SK-N-MC (cell line): ENCODE results near the gene GRIK3.
"Not testable (repeated sequence)": the region's sequence is repeated elsewhere in the genome, so short reads cannot be mapped to it uniquely, and the experiment has no call there.

Source experiments
- DNase-seq: peaks from one replicate; pipeline ENCODE4 v3.0.0-alpha.2; 2011; ENCODE audit warnings: low read depth, low spot score
- H3K27ac ChIP-seq: fragments of 200-600 bp; sonication (generic); 2 replicates; pipeline ENCODE4 v1.5.1; 2016; ENCODE audit warnings: mixed run types
- H3K36me3 ChIP-seq: fragments of 200-600 bp; sonication (generic); 2 replicates; pipeline ENCODE4 v1.6.1; 2017; ENCODE audit warnings: antibody characterized with exemption, low read length, mixed read lengths; ENCODE audit not compliant: insufficient read depth
- H3K4me3 ChIP-seq: fragments of 200-600 bp; sonication (generic); 2 replicates; pipeline ENCODE4 v1.5.1; 2016
- H3K9ac ChIP-seq: fragments of 200-600 bp; sonication (generic); 2 replicates; pipeline ENCODE4 v1.8.0; 2017; ENCODE audit warnings: mixed run types, mixed read lengths; ENCODE audit not compliant: insufficient read length
- H3K9me3 ChIP-seq: fragments of 200-600 bp; sonication (generic); 2 replicates; pipeline ENCODE4 v1.6.1; 2017; ENCODE audit warnings: low read depth, mild to moderate bottlenecking, antibody characterized with exemption, low read length, moderate library complexity, mixed read lengths
- EZH2 ChIP-seq: fragments of 200-600 bp; sonication (generic); IDR thresholded peaks from one replicate; pipeline ENCODE4 v1.6.1; 2017; ENCODE audit warnings: antibody characterized with exemption
- FOXP2 ChIP-seq: optimal IDR thresholded peaks from 2 replicates; pipeline ENCODE3; 2011; ENCODE audit warnings: mild to moderate bottlenecking, moderate library complexity; ENCODE audit not compliant: insufficient read depth; ENCODE audit errors: extremely low read length, control extremely low read depth
- POLR2AphosphoS5 ChIP-seq: IDR thresholded peaks from 2 replicates; pipeline ENCODE4 v1.6.1; 2012; ENCODE audit warnings: mild to moderate bottlenecking, low read depth, low read length, borderline replicate concordance

The GRIK3 gene

GRCh38 chr1:36912365-36912865 lies 121.9 kb downstream of the GRIK3 start:
- Histone ChIP-seq H3K4me3 (no peak overlapping the region), H3K27ac (no peak overlapping the region), H3K9me3 (no peaks in the 10 kb centered on the region), H3K36me3 (no peaks in the 10 kb centered on the region; the same call in 1 of the 2 replicates), H3K9ac (no peak overlapping the region)
- TF ChIP-seq FOXP2 (no peak), POLR2AphosphoS5 (no peak), EZH2 (no peak)
- DNase-seq, result no peak

GRCh38 chr1:36911561-36912364 lies 122.6 kb downstream of the GRIK3 start:
- TF ChIP-seq EZH2, result no peak
- no peak for TF ChIP-seq FOXP2
- TF ChIP-seq POLR2AphosphoS5, result no peak
- DNase-seq, result no peak
- H3K27ac ChIP-seq, result no peak overlapping the region
- H3K4me3 ChIP-seq, result no peak overlapping the region
- H3K9me3 ChIP-seq, result no peaks in the 10 kb centered on the region
- no peaks in the 10 kb centered on the region; the same call in 1 of the 2 replicates for H3K36me3 ChIP-seq
- H3K9ac ChIP-seq, result no peak overlapping the region

DNA sequence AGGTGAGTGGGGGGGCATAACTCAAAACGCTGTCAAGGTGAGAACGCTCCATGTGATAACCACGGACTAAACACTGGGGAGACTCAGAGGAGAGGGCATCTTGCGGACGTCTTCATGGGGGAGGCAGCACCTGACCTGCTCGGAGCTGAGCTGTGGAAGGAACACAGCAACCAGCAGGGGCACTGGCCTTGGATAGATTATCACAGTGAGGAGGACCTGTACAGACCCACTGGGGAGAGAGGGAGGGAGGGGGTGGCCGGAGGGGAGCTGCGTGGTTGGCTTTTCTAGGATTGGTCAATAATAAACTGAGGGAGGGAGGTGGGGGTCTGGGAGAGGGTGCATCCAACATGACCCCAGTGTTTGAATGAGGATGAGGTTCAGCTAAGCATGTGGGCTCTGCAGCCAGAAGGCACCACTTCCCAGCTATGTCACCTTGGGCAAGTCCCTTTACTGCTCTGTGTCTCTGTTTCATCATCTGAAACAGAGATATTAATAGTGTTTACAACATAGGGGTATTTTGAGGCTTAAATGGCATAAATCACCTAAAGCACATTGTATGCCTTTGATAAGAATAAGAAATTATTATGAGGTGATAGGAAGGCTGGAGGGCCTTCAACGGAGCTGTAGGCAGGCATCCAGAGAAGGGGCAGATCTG lies 123.3 kb downstream of the GRIK3 start:
- TF ChIP-seq EZH2, result no peak
- no peak for DNase-seq
- no peak overlapping the region for H3K9ac ChIP-seq
- H3K27ac ChIP-seq, result no peak overlapping the region
- no peaks in the 10 kb centered on the region for H3K9me3 ChIP-seq
- no peak overlapping the region for H3K4me3 ChIP-seq
- H3K36me3 ChIP-seq, result no peaks in the 10 kb centered on the region

DNA sequence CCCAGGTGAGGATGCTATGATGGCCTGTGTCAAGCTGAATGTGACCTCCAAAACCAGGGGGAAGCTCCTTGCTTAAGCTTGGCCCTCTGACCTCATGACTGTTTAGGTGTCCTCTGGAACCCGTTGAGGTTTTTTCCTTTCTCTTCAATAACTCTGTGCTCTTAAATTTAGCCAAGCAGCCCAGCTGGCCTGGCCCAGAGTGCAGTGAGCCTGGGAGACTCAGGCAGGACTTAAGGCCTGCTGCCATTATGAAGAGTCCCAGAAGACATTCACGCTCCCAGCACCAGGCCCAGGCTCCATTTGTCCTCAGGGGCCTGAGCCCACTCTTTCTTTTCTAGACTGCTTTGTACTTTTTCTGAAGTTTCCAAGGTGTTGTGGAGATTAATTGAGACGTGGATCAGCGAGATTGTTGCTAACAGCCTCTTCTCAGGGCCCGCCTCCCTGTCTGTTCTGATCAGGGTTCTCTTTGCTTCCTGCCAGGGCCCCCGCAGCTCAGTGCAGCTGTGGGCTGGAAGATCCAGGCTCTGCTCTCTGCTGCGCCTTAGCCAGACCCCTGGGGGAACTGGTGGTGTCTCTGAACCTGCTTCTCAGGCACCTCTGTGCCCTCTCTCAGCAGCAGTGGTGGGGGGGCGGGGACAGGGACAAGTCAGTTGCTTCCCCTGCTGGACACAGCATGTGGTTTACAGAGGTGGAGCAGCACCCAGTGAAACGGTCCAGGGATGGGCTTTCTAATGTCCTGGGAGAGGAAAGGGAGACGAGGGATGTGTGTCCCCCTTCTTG lies 124.2 kb downstream of the GRIK3 start:
- Histone ChIP-seq H3K9me3 (no peaks in the 10 kb centered on the region), H3K4me3 (no peak overlapping the region), H3K36me3 (no peaks in the 10 kb centered on the region), H3K27ac (no peak overlapping the region), H3K9ac (no peak overlapping the region)
- DNase-seq, result no peak
- no peak for TF ChIP-seq POLR2AphosphoS5
- TF ChIP-seq EZH2, result no peak
- TF ChIP-seq FOXP2, result no peak

DNA sequence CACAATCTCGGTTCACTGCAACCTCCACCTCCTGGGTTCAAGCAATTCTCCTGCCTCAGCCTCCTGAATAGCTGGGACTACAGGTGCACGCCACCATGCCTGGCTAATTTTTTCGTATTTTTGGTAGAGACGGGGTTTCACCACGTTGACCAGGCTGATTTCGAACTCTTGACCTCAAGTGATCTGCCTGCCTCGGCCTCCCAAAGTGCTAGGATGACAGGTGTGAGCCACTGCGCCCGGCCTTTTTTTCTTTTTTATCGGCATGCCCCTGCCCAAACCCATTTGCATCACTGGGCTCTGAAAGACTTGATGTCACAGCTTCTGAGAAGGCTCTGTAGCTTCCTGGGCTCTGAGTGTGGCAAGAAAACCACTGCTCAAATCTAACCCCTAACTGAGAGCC lies 125.0 kb downstream of the GRIK3 start:
- not testable (repeated sequence) for H3K27ac ChIP-seq, H3K9me3 ChIP-seq, H3K36me3 ChIP-seq, H3K9ac ChIP-seq, H3K4me3 ChIP-seq, DNase-seq

DNA sequence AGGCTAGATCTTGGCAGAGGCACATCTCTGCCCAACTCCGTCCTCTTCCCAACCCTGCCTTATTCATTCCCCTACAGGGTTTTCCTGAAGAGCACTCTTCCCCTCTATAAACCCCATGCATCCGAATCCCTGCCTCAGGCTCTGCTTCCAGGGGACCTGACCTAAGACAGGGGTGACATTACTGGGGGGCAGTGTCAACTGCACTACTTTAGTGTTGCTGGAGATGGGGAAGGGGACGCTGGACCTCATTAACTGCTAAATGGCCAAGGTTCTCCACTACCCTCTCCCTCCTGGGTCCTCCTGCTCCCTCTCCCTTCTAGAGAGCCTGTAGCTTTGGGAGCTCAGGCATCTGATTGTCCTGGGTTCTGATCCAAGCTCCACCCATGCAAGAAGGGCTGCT lies 126.2 kb downstream of the GRIK3 start:
- Histone ChIP-seq H3K9ac (no peak overlapping the region), H3K4me3 (no peak overlapping the region), H3K27ac (no peak overlapping the region), H3K36me3 (no peaks in the 10 kb centered on the region; the same call in 1 of the 2 replicates), H3K9me3 (no peaks in the 10 kb centered on the region)
- TF ChIP-seq POLR2AphosphoS5, result no peak
- no peak for TF ChIP-seq EZH2
- TF ChIP-seq FOXP2, result no peak
- DNase-seq, result no peak

DNA sequence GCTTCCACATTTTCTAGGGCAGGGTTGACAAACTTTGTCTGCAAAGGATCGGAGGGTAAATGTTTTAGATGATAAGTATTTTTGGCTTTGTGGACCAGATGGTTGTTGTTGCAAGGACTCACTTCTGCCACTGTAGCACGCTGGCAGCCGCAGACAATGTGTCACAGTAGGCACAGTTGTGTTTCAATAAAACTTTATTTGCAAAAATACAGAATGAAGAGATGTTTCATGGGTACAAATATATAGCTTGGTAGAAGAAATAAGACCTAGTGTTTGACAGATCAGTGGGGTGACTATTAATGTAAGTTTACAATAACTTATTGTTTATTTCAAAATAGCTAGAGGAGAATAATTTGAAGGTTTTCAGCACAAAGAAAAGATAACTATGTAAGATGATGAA lies 127.8 kb downstream of the GRIK3 start:
- no peak overlapping the region for H3K27ac ChIP-seq

GRCh38 chr1:36905941-36906340 lies 128.4 kb downstream of the GRIK3 start:
- DNase-seq, result no peak
- no peak overlapping the region for H3K9ac ChIP-seq

More for the DNA sequence above, 127.8 kb downstream of the GRIK3 start:
- Histone ChIP-seq H3K9ac (no peak overlapping the region), H3K36me3 (no peaks in the 10 kb centered on the region; the same call in 1 of the 2 replicates), H3K4me3 (no peak overlapping the region), H3K9me3 (no peaks in the 10 kb centered on the region)
- no peak for TF ChIP-seq FOXP2
- no peak for TF ChIP-seq POLR2AphosphoS5
- no peak for TF ChIP-seq EZH2
- DNase-seq, result no peak

More at GRCh38 chr1:36905941-36906340, 128.4 kb downstream of the GRIK3 start:
- Histone ChIP-seq H3K9me3 (no peaks in the 10 kb centered on the region), H3K36me3 (no peaks in the 10 kb centered on the region; the same call in 1 of the 2 replicates), H3K4me3 (no peak overlapping the region), H3K27ac (no peak overlapping the region)
- TF ChIP-seq EZH2 (no peak), POLR2AphosphoS5 (no peak), FOXP2 (no peak)
